NCI-H2081 (cell line): ENCODE data around the gene TRIM63.

Experiments
- DNase-seq, 2 experiments: peaks; one replicate each; lab custom pipeline; 2025; lab: John Stamatoyannopoulos, UW

Gene TRIM63

GRCh38 chr1:26034504-26035202 is 32.8 kb downstream of the TRIM63 start:
- DNase-seq: peak in 1 of 2 experiments; percentile 45

GRCh38 chr1:26032656-26033357 is 34.6 kb downstream of the TRIM63 start:
- DNase-seq: no peak

- DNase-seq: no peak
These were observed 35.7 kb downstream of the TRIM63 start for GRCh38 chr1:26031611-26032220.

GRCh38 chr1:26031196-26031595 is 36.2 kb downstream of the TRIM63 start:
- DNase-seq: no peak

GRCh38 chr1:26029864-26030481 is 37.5 kb downstream of the TRIM63 start:
- DNase-seq: no peak

- no peak for DNase-seq
These were observed 38.2 kb downstream of the TRIM63 start for GRCh38 chr1:26029054-26029863.

GRCh38 chr1:26028490-26028980 is 38.9 kb downstream of the TRIM63 start:
- no peak for DNase-seq

- no peak for DNase-seq
These were observed 39.5 kb downstream of the TRIM63 start for GRCh38 chr1:26027716-26028489.

GRCh38 chr1:26025517-26025916 is 41.9 kb downstream of the TRIM63 start:
- no peak for DNase-seq

- no peak for DNase-seq
These were observed 42.4 kb downstream of the TRIM63 start for GRCh38 chr1:26025060-26025459.

- DNase-seq: no peak
These were observed 43.6 kb downstream of the TRIM63 start for GRCh38 chr1:26023826-26024225.

GRCh38 chr1:26023009-26023408 is 44.4 kb downstream of the TRIM63 start:
- DNase-seq: no peak

GRCh38 chr1:26022404-26022779 is 45.0 kb downstream of the TRIM63 start:
- DNase-seq: no peak

- DNase-seq: no peak
These were observed 45.6 kb downstream of the TRIM63 start, which contains the start of gene EXTL1 for GRCh38 chr1:26021647-26022403. Gene EXTL1, plus strand, starts transcription at chr1:26021775. Its CDS starts 872 bp downstream, at chr1:26022647.

GRCh38 chr1:26020941-26021646 is 46.3 kb downstream of the TRIM63 start:
- DNase-seq: no peak

- DNase-seq: no peak
These were observed 47.1 kb downstream of the TRIM63 start for GRCh38 chr1:26020330-26020768.

GRCh38 chr1:26019641-26020315 is 47.7 kb downstream of the TRIM63 start:
- no peak for DNase-seq

GRCh38 chr1:26017606-26018005 is 49.8 kb downstream of the TRIM63 start:
- no peak for DNase-seq
